PC-9 (cell line): ENCODE data around the gene LRRC1. TPM values are rescaled to one million over a fixed set of nuclear protein-coding genes. Genes with fewer than 3 reads are reported as not detected.

ENCODE experiments used
- BruUV-seq: library from RNA; stranded (reverse); fragments of 400-500 nt; replicated peaks from 2 replicates; lab custom pipeline; 2021; lab: Mats Ljungman, UMichigan
- CTCF ChIA-PET: fragments of 300-600 bp; sonication (Branson Sonifier 250); formaldehyde crosslinking; loops from one replicate; lab custom pipeline; 2022; ENCODE audit warnings: antibody characterized with exemption; lab: Charles Lee
- POLR2A ChIA-PET: fragments of 300-600 bp; sonication (Branson Sonifier 250); formaldehyde crosslinking; loops from one replicate; lab custom pipeline; 2022; ENCODE audit warnings: antibody characterized with exemption; ENCODE audit not compliant: unreplicated experiment; lab: Charles Lee
- DNase-seq, 2 experiments: peaks; one replicate each; pipeline versions ENCODE4 v3.0.0 to v3.0.0-alpha.2; 2015 to 2022; ENCODE audit warnings: mixed read lengths in 1 of 2
- H2AFZ ChIP-seq: fragments of 200-600 bp; sonication (generic); 2 replicates; pipeline ENCODE4 v1.8.1; 2017; ENCODE audit warnings: antibody characterized with exemption
- H3F3A ChIP-seq: fragments of 200-600 bp; sonication (generic); 2 replicates; pipeline ENCODE4 v1.8.1; 2017; ENCODE audit warnings: antibody characterized with exemption, mild to moderate bottlenecking, low read depth; ENCODE audit not compliant: insufficient read depth
- H3K27ac ChIP-seq: fragments of 200-600 bp; sonication (generic); 2 replicates; pipeline ENCODE4 v1.6.1; 2016; ENCODE audit warnings: mixed run types
- H3K27me3 ChIP-seq: fragments of 200-600 bp; sonication (generic); 2 replicates; pipeline ENCODE4 v1.6.1; 2016; ENCODE audit warnings: low read depth, mixed run types; ENCODE audit not compliant: insufficient read depth
- H3K36me3 ChIP-seq: fragments of 200-600 bp; sonication (generic); 2 replicates; pipeline ENCODE4 v1.6.1; 2016; ENCODE audit warnings: low read depth, mixed run types
- H3K4me1 ChIP-seq: fragments of 200-600 bp; sonication (generic); replicated peaks from 2 replicates; pipeline ENCODE4 v1.6.1; 2016; ENCODE audit warnings: mixed run types; ENCODE audit not compliant: insufficient read depth
- H3K4me2 ChIP-seq: fragments of 200-600 bp; sonication (generic); 2 replicates; pipeline ENCODE4 v1.6.1; 2017; ENCODE audit warnings: mixed run types
- H3K4me3 ChIP-seq: fragments of 200-600 bp; sonication (generic); 2 replicates; pipeline ENCODE4 v1.6.1; 2016; ENCODE audit warnings: mixed run types
- H3K79me2 ChIP-seq: fragments of 200-600 bp; sonication (generic); 2 replicates; pipeline ENCODE4 v1.6.1; 2017; ENCODE audit warnings: low read depth, mixed run types
- H3K9me2 ChIP-seq: fragments of 200-600 bp; sonication (generic); 2 replicates; pipeline ENCODE4 v1.8.1; 2017; ENCODE audit warnings: mild to moderate bottlenecking; ENCODE audit not compliant: insufficient read depth
- H3K9me3 ChIP-seq: fragments of 200-600 bp; sonication (generic); 2 replicates; pipeline ENCODE4 v1.8.1; 2016; ENCODE audit warnings: low read depth; ENCODE audit not compliant: insufficient read depth
- H4K20me1 ChIP-seq: fragments of 200-600 bp; sonication (generic); 2 replicates; pipeline ENCODE4 v1.8.1; 2017; ENCODE audit not compliant: insufficient read depth
- EZH2 ChIP-seq: fragments of 200-600 bp; sonication (generic); IDR thresholded peaks from 2 replicates; pipeline ENCODE4 v1.8.0; 2017; ENCODE audit warnings: antibody characterized with exemption, low read depth
- intact Hi-C: fragments of 100-400 bp; cut with micrococcal nuclease; formaldehyde crosslinking; loops from one replicate; pipeline ENCODE4 v1.10.0; 2022; ENCODE audit not compliant: unreplicated experiment
- total RNA-seq: library from RNA; stranded (reverse); gene quantifications from 2 replicates; pipeline ENCODE4 v1.2.3, GENCODE V29; 2021
- TF ChIP-seq, protein P1 (sequence below): fragments of 200-600 bp; sonication (generic); conservative IDR thresholded peaks from 2 replicates; pipeline ENCODE4 v1.6.1; 2017; ENCODE audit warnings: mixed run types, antibody characterized with exemption, mild to moderate bottlenecking, moderate library complexity

The LRRC1 gene
- total RNA-seq, 1 experiment from 2014 or later: 26.4 TPM

GRCh38 chr6:53892707-53893106 is 97.9 kb downstream of the LRRC1 start:
- no peak for DNase-seq
- no TSS peak for BruUV-seq
- Histone ChIP-seq H3K27ac (no peak overlapping the region), H3K27me3 (no peaks in the 10 kb centered on the region), H3K4me3 (no peak overlapping the region), H2AFZ (no peak overlapping the region), H3K9me2 (no peaks in the 10 kb centered on the region), H4K20me1 (no peaks in the 10 kb centered on the region), H3K36me3 (0 out of 2 replicates have a peak, but pooled peaks cover 8% of the 10 kb centered on the region), H3K79me2 (peaks cover 4% of the 10 kb centered on the region; the same call in 1 of the 2 replicates), H3F3A (peaks cover 6% of the 10 kb centered on the region; the same call in 1 of the 2 replicates), H3K4me1 (peaks cover 8% of the 10 kb centered on the region; the same call in 1 of the 2 replicates), H3K9me3 (no peaks in the 10 kb centered on the region), H3K4me2 (no peak overlapping the region)
- ChIA-PET CTCF (no interaction called here), POLR2A (no interaction called here)
- no peak for TF ChIP-seq EZH2
- TF ChIP-seq, protein P1, sequence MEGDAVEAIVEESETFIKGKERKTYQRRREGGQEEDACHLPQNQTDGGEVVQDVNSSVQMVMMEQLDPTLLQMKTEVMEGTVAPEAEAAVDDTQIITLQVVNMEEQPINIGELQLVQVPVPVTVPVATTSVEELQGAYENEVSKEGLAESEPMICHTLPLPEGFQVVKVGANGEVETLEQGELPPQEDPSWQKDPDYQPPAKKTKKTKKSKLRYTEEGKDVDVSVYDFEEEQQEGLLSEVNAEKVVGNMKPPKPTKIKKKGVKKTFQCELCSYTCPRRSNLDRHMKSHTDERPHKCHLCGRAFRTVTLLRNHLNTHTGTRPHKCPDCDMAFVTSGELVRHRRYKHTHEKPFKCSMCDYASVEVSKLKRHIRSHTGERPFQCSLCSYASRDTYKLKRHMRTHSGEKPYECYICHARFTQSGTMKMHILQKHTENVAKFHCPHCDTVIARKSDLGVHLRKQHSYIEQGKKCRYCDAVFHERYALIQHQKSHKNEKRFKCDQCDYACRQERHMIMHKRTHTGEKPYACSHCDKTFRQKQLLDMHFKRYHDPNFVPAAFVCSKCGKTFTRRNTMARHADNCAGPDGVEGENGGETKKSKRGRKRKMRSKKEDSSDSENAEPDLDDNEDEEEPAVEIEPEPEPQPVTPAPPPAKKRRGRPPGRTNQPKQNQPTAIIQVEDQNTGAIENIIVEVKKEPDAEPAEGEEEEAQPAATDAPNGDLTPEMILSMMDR: no peak
- intact Hi-C loops: no loop called here

DNA sequence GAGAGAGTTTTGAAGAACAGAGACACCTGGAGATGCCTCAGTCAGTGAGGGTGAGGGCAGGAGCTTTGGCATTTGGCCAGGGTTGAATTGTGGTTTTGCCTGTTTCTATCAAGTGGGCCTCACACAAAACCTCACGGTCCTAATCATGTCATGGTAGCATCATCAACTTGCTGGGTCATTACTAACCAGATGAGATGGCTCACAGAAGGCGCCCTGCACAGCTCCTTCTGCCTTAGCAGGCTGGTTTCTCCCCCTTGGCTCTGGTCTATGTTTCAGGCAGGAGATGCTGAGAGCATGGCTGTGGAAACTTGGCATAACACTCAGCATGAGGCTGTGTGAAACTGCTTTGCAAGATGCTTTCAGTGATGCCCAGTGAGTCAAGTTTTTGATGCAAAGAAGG is 99.3 kb downstream of the LRRC1 start:
- peak in 1 of 2 experiments; percentile 24 for DNase-seq
- no peak overlapping the region for H3K4me2 ChIP-seq
- intact Hi-C loops: no loop called here
- no peaks in the 10 kb centered on the region for H3K9me3 ChIP-seq
- H3K27ac ChIP-seq: no peak overlapping the region
- H4K20me1 ChIP-seq: no peaks in the 10 kb centered on the region
- H3K36me3 ChIP-seq: 0 out of 2 replicates have a peak, but pooled peaks cover 8% of the 10 kb centered on the region
- no peak for TF ChIP-seq EZH2
- TF ChIP-seq, protein P1: no peak
- no peaks in the 10 kb centered on the region for H3K27me3 ChIP-seq
- H3F3A ChIP-seq: peaks cover 6% of the 10 kb centered on the region; the same call in 1 of the 2 replicates
- BruUV-seq: no TSS peak
- no peaks in the 10 kb centered on the region for H3K9me2 ChIP-seq
- H3K79me2 ChIP-seq: no peaks in the 10 kb centered on the region; the same call in 1 of the 2 replicates
- ChIA-PET CTCF (no interaction called here), POLR2A (no interaction called here)
- no peak overlapping the region for H2AFZ ChIP-seq
- H3K4me1 ChIP-seq: peaks cover 8% of the 10 kb centered on the region; the same call in 1 of the 2 replicates
- no peak overlapping the region for H3K4me3 ChIP-seq

DNA sequence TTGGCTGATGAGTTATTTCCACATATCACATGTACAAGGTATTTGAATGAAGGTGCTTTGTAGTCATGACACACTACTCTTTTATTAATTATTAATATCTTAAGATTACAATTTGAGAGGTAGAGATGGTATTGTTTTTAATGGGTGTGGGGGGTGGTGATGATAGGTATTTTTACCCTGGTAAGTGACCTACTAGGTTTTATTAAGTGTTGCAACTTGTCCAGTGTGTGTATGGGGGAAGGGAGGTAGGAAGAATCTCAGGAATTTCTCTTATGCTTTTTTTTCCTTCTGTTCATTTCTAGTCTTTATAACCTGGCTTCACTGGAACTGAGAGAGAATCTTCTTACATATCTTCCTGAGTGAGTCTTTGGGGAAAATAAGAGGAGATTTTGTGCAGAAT is 101.4 kb downstream of the LRRC1 start:
- TF ChIP-seq EZH2: no peak
- TF ChIP-seq, protein P1: no peak
- no peaks in the 10 kb centered on the region for H3K9me3 ChIP-seq
- H3F3A ChIP-seq: peaks cover 6% of the 10 kb centered on the region; the same call in 1 of the 2 replicates
- H3K4me2 ChIP-seq: no peak overlapping the region
- DNase-seq: peak in 1 of 2 experiments; percentile 43
- H3K79me2 ChIP-seq: no peaks in the 10 kb centered on the region; the same call in 1 of the 2 replicates
- H3K9me2 ChIP-seq: no peaks in the 10 kb centered on the region
- BruUV-seq: no TSS peak
- no peak overlapping the region for H3K27ac ChIP-seq
- no peaks in the 10 kb centered on the region for H3K27me3 ChIP-seq
- CTCF ChIA-PET: interaction anchor here (1.4 kb wide), 1 partner anchor 168 kb away, joined by 3 read pairs; no protein-coding TSS in a partner anchor
- intact Hi-C loops: no loop called here
- no peaks in the 10 kb centered on the region for H4K20me1 ChIP-seq
- POLR2A ChIA-PET: no interaction called here
- H3K36me3 ChIP-seq: 0 out of 2 replicates have a peak, but pooled peaks cover 8% of the 10 kb centered on the region
- peaks cover 8% of the 10 kb centered on the region; the same call in 1 of the 2 replicates for H3K4me1 ChIP-seq
- H3K4me3 ChIP-seq: no peak overlapping the region
- no peak overlapping the region for H2AFZ ChIP-seq
